ENCODE data around the gene TPRG1L. TPM values are rescaled to one million over a fixed set of nuclear protein-coding genes. Genes with fewer than 3 reads are reported as not detected.

Gene TPRG1L
- total and polyA plus RNA-seq, 2 experiments from 2014 or later = 6.2 to 20.3 TPM

DNA sequence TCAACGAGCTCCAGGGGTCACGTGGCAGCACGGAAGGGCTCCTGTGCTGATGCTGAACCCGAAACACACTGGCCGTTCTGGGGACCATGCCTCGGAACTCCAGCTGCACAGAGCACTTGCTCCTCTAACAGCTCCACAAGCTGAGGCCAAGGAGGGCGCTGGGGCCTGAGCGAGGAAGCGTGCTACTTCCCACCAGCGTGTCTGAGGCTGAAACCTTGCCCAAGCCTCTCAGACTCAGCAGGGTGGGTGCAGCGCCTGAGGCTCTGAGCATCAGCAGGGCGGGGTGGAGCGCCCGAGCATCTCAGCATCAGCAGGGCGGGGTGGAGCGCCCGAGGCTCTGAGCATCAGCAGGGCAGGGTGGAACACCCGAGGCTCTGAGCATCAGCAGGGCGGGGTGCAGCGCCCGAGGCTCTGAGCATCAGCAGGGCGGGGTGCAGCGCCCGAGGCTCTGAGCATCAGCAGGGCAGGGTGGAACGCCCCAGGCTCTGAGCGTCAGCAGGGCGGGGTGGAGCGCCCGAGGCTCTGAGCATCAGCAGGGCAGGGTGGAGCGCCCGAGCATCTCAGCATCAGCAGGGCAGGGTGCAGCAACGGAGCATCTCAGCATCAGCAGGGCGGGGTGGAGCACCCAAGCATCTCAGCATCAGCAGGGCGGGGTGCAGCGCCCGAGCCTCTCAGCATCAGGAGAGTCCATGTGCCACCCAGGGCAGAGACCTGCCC, 15.5 kb downstream of the TPRG1L start:
- Mint-ChIP-seq H3K27ac (no peak overlapping the region), H3K4me1 (no peaks in the 10 kb centered on the region), H3K27me3 (ENCODE audit: insufficient read depth, low read depth, poor library complexity) (peaks cover 4% of the 10 kb centered on the region), H3K4me3 (no peak overlapping the region; the same call in 2 of the 3 replicates), H3K36me3 (ENCODE audit: low read depth) (peaks cover 19% of the 10 kb centered on the region; the same call in 2 of the 3 replicates), H3K9me3 (no peaks in the 10 kb centered on the region)
- H4K20me1 ChIP-seq (replicated peaks; ENCODE audit: insufficient read depth) = no peaks in the 10 kb centered on the region
- H2AFZ ChIP-seq = no peak overlapping the region
- TF ChIP-seq STAT1 (IDR thresholded peaks at IDR 0.05; ENCODE audit: unreplicated experiment) (no peak), JUNB (IDR thresholded peaks at IDR 0.05; ENCODE audit: unreplicated experiment) (no peak), ZNF331 (CRISPR knock-in tag; IDR thresholded peaks at IDR 0.05; ENCODE audit: low read depth) (no peak)
- TF ChIP-seq, protein P1, sequence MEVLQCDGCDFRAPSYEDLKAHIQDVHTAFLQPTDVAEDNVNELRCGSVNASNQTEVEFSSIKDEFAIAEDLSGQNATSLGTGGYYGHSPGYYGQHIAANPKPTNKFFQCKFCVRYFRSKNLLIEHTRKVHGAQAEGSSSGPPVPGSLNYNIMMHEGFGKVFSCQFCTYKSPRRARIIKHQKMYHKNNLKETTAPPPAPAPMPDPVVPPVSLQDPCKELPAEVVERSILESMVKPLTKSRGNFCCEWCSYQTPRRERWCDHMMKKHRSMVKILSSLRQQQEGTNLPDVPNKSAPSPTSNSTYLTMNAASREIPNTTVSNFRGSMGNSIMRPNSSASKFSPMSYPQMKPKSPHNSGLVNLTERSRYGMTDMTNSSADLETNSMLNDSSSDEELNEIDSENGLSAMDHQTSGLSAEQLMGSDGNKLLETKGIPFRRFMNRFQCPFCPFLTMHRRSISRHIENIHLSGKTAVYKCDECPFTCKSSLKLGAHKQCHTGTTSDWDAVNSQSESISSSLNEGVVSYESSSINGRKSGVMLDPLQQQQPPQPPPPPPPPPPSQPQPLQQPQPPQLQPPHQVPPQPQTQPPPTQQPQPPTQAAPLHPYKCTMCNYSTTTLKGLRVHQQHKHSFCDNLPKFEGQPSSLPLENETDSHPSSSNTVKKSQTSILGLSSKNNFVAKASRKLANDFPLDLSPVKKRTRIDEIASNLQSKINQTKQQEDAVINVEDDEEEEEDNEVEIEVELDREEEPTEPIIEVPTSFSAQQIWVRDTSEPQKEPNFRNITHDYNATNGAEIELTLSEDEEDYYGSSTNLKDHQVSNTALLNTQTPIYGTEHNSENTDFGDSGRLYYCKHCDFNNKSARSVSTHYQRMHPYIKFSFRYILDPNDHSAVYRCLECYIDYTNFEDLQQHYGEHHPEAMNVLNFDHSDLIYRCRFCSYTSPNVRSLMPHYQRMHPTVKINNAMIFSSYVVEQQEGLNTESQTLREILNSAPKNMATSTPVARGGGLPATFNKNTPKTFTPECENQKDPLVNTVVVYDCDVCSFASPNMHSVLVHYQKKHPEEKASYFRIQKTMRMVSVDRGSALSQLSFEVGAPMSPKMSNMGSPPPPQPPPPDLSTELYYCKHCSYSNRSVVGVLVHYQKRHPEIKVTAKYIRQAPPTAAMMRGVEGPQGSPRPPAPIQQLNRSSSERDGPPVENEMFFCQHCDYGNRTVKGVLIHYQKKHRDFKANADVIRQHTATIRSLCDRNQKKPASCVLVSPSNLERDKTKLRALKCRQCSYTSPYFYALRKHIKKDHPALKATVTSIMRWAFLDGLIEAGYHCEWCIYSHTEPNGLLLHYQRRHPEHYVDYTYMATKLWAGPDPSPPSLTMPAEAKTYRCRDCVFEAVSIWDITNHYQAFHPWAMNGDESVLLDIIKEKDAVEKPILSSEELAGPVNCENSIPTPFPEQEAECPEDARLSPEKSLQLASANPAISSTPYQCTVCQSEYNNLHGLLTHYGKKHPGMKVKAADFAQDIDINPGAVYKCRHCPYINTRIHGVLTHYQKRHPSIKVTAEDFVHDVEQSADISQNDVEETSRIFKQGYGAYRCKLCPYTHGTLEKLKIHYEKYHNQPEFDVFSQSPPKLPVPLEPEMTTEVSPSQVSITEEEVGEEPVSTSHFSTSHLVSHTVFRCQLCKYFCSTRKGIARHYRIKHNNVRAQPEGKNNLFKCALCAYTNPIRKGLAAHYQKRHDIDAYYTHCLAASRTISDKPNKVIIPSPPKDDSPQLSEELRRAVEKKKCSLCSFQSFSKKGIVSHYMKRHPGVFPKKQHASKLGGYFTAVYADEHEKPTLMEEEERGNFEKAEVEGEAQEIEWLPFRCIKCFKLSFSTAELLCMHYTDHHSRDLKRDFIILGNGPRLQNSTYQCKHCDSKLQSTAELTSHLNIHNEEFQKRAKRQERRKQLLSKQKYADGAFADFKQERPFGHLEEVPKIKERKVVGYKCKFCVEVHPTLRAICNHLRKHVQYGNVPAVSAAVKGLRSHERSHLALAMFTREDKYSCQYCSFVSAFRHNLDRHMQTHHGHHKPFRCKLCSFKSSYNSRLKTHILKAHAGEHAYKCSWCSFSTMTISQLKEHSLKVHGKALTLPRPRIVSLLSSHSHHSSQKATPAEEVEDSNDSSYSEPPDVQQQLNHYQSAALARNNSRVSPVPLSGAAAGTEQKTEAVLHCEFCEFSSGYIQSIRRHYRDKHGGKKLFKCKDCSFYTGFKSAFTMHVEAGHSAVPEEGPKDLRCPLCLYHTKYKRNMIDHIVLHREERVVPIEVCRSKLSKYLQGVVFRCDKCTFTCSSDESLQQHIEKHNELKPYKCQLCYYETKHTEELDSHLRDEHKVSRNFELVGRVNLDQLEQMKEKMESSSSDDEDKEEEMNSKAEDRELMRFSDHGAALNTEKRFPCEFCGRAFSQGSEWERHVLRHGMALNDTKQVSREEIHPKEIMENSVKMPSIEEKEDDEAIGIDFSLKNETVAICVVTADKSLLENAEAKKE (CRISPR knock-in tag; IDR thresholded peaks at IDR 0.05) = no peak
- TF ChIP-seq, protein P2, sequence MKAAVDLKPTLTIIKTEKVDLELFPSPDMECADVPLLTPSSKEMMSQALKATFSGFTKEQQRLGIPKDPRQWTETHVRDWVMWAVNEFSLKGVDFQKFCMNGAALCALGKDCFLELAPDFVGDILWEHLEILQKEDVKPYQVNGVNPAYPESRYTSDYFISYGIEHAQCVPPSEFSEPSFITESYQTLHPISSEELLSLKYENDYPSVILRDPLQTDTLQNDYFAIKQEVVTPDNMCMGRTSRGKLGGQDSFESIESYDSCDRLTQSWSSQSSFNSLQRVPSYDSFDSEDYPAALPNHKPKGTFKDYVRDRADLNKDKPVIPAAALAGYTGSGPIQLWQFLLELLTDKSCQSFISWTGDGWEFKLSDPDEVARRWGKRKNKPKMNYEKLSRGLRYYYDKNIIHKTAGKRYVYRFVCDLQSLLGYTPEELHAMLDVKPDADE (IDR thresholded peaks at IDR 0.05) = no peak
- TF ChIP-seq, protein P3, sequence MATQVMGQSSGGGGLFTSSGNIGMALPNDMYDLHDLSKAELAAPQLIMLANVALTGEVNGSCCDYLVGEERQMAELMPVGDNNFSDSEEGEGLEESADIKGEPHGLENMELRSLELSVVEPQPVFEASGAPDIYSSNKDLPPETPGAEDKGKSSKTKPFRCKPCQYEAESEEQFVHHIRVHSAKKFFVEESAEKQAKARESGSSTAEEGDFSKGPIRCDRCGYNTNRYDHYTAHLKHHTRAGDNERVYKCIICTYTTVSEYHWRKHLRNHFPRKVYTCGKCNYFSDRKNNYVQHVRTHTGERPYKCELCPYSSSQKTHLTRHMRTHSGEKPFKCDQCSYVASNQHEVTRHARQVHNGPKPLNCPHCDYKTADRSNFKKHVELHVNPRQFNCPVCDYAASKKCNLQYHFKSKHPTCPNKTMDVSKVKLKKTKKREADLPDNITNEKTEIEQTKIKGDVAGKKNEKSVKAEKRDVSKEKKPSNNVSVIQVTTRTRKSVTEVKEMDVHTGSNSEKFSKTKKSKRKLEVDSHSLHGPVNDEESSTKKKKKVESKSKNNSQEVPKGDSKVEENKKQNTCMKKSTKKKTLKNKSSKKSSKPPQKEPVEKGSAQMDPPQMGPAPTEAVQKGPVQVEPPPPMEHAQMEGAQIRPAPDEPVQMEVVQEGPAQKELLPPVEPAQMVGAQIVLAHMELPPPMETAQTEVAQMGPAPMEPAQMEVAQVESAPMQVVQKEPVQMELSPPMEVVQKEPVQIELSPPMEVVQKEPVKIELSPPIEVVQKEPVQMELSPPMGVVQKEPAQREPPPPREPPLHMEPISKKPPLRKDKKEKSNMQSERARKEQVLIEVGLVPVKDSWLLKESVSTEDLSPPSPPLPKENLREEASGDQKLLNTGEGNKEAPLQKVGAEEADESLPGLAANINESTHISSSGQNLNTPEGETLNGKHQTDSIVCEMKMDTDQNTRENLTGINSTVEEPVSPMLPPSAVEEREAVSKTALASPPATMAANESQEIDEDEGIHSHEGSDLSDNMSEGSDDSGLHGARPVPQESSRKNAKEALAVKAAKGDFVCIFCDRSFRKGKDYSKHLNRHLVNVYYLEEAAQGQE (IDR thresholded peaks at IDR 0.05; ENCODE audit: unreplicated experiment) = no peak
- TF ChIP-seq, protein P4, sequence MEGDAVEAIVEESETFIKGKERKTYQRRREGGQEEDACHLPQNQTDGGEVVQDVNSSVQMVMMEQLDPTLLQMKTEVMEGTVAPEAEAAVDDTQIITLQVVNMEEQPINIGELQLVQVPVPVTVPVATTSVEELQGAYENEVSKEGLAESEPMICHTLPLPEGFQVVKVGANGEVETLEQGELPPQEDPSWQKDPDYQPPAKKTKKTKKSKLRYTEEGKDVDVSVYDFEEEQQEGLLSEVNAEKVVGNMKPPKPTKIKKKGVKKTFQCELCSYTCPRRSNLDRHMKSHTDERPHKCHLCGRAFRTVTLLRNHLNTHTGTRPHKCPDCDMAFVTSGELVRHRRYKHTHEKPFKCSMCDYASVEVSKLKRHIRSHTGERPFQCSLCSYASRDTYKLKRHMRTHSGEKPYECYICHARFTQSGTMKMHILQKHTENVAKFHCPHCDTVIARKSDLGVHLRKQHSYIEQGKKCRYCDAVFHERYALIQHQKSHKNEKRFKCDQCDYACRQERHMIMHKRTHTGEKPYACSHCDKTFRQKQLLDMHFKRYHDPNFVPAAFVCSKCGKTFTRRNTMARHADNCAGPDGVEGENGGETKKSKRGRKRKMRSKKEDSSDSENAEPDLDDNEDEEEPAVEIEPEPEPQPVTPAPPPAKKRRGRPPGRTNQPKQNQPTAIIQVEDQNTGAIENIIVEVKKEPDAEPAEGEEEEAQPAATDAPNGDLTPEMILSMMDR (conservative IDR thresholded peaks at IDR 0.05; ENCODE audit: low read depth in 2 of 2) = no peak
- H3F3A ChIP-seq (replicated peaks; ENCODE audit: low read depth) = no peaks in the 10 kb centered on the region; the same call in 1 of the 2 replicates
- H3K36me3 ChIP-seq (ENCODE audit: insufficient read depth) = peaks cover 13% of the 10 kb centered on the region; the same call in 1 of the 2 replicates
- no peaks in the 10 kb centered on the region for H3K4me1 ChIP-seq (ENCODE audit: insufficient read depth)
- H3K79me2 ChIP-seq (replicated peaks; ENCODE audit: insufficient read depth) = peaks cover 8% of the 10 kb centered on the region; the same call in 1 of the 2 replicates
- no peak overlapping the region for H3K4me3 ChIP-seq
- no peak for DNase-seq (ENCODE audit: low spot score)
- H3K27ac ChIP-seq (ENCODE audit: low read depth) = no peak overlapping the region
- H3K9me2 ChIP-seq (ENCODE audit: insufficient read depth) = no peaks in the 10 kb centered on the region
- H3K4me2 ChIP-seq = no peak overlapping the region
- ATAC-seq = no peak
- no peaks in the 10 kb centered on the region for H3K27me3 ChIP-seq (ENCODE audit: insufficient read depth)
